ENCODE results near the gene ZNF888. TPM values are rescaled to one million over a fixed set of nuclear protein-coding genes. Genes with fewer than 3 reads are reported as not detected.

ZNF888 gene
- total RNA-seq: 8.2 and 9.0 TPM in 2 replicates

GRCh38 chr19:52922841-52923777 is at the start of gene ZNF888:
Gene ZNF888 (minus strand): TSS chr19:52923428. CDS start chr19:52917873, 5,555 bp downstream.

GRCh38 chr19:52962394-52963246 is 39.4 kb upstream of the ZNF888 start, which contains the start of gene ZNF816:
Gene ZNF816 (minus strand): TSS chr19:52962881. CDS start chr19:52956089, 6,792 bp downstream.

DNA sequence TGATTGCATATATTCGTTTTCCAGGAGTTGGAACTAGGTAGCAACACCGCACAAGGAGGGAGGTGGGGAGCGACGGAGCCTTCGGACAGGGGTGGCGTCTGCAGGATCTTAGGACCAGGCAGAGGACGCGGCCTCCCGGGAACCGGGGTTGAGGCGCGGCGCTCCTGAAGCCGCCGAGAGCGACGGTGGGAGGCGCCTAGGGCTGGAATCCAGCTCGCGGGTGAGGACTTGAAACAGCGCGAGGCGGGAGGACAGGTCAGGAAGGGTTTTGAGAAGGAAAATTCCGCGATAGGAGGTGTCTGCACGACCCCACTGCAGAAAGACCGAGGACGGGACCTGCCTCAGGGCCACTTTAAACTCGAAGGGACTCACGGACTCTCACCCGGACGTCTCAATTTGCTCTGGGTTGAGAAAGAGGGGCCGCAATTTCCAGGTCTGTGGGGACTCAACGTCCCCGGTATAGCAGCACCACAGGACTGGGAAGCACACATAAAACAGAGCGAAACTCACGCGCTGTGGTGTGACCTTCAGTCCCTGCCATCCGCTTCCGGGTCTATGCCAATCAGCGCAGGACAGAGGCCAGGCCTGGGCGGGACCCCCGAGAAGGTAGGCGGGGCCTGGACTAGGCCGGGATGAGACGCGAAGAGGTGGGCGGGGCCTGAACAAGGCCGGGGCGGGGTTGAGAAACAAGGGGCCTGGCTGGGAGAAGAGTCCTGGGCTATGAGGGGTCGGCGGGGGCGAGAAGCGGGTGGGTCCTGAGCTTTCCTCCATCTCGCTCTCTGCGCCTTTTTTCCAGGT is 25.9 kb downstream of the ZNF888 start, which contains the start of gene ZNF320:
TSS of gene ZNF320 (minus strand) at position 498 of the 798 bp plus-strand sequence. CDS start 7,380 bp downstream, outside the sequence.

GRCh38 chr19:52857378-52858191 is 65.6 kb downstream of the ZNF888 start, which contains the start of gene ZNF468:
Gene ZNF468 (minus strand): TSS chr19:52857619. CDS start chr19:52854272, 3,347 bp downstream.

Other genes with a start within 250 kb of the ZNF888 start
- gene ZNF611, start 188.4 kb downstream of the ZNF888 start, total RNA-seq: 7.2 and 13.5 TPM in 2 replicates
- gene ZNF600, start 136.6 kb downstream of the ZNF888 start, total RNA-seq: 12.5 and 12.6 TPM in 2 replicates
- gene ZNF28, start 101.8 kb downstream of the ZNF888 start, total RNA-seq: 27.0 and 42.2 TPM in 2 replicates
- gene ZNF468, start 65.8 kb downstream of the ZNF888 start, total RNA-seq: 54.0 and 74.0 TPM in 2 replicates
- 17.1 and 30.8 TPM in 2 replicates for gene ZNF320, start 25.8 kb downstream of the ZNF888 start, total RNA-seq
- 11.6 and 13.4 TPM in 2 replicates for gene ZNF816, start 39.5 kb upstream of the ZNF888 start, total RNA-seq
- 0.48 TPM in 1 of 2 replicates, not detected in the other for gene ERVV-1, start 90.5 kb upstream of the ZNF888 start, total RNA-seq
- gene ERVV-2, start 121.3 kb upstream of the ZNF888 start, total RNA-seq: 0.24 TPM in 1 of 2 replicates, not detected in the other
- gene ZNF160, start 180.0 kb upstream of the ZNF888 start, total RNA-seq: 13.6 and 24.6 TPM in 2 replicates
- 5.8 and 6.3 TPM in 2 replicates for gene ZNF415, start 209.5 kb upstream of the ZNF888 start, total RNA-seq
- 5.5 and 6.2 TPM in 2 replicates for gene ZNF347, start 235.6 kb upstream of the ZNF888 start, total RNA-seq